Kidney (tissue), 14 donors: ENCODE data around the gene CCSER1. TPM values are rescaled to one million over a fixed set of nuclear protein-coding genes. Genes with fewer than 3 reads are reported as not detected.

Source experiments
- DNase-seq, 5 donors: peaks; one replicate each; pipeline ENCODE4 v3.0.0-alpha.2; 2013 to 2020
- FAIRE-seq: peaks from 2 replicates; lab custom pipeline; 2012; peaks lifted over from hg19 to GRCh38; lab: Jason Lieb, UNC
- H3K27ac ChIP-seq, 2 donors: one replicate each; pipeline ENCODE4 v1.7.0; 2013; ENCODE audit warnings: low read depth in 2 of 2, low read length in 2 of 2, inconsistent platforms in 1 of 2
- H3K27me3 ChIP-seq: one replicate; pipeline ENCODE4 v1.7.1; 2013; ENCODE audit warnings: low read length, inconsistent platforms; ENCODE audit not compliant: control insufficient read depth, insufficient read depth
- H3K36me3 ChIP-seq, 3 donors: one replicate each; pipeline versions ENCODE4 v1.7.0 to v1.7.1; 2013; ENCODE audit warnings: low read length in 3 of 3, control low read depth in 1 of 3, inconsistent platforms in 1 of 3; ENCODE audit not compliant: insufficient read depth in 3 of 3, control insufficient read depth in 2 of 3
- H3K4me1 ChIP-seq, 3 donors: one replicate each; pipeline versions ENCODE4 v1.7.0 to v1.7.1; 2013; ENCODE audit warnings: low read length in 3 of 3, inconsistent platforms in 1 of 3, low read depth in 1 of 3; ENCODE audit not compliant: control insufficient read depth in 2 of 3, insufficient read depth in 2 of 3
- H3K4me3 ChIP-seq, 3 donors: one replicate each; pipeline versions ENCODE4 v1.7.0 to v1.8.1; 2013; ENCODE audit warnings: low read length in 3 of 3, control low read depth in 1 of 3, inconsistent platforms in 1 of 3
- H3K9ac ChIP-seq, 3 donors: one replicate each; pipeline versions ENCODE4 v1.7.0 to v1.7.1; 2013; ENCODE audit warnings: low read length in 3 of 3, control low read depth in 1 of 3, inconsistent platforms in 1 of 3
- H3K9me3 ChIP-seq, 3 donors: one replicate each; pipeline versions ENCODE4 v1.7.0 to v1.7.1; 2013; ENCODE audit warnings: low read length in 3 of 3, control low read depth in 1 of 3, inconsistent platforms in 1 of 3; ENCODE audit not compliant: control insufficient read depth in 2 of 3, insufficient read depth in 1 of 3
- CTCF ChIP-seq: IDR thresholded peaks from 3 replicates; pipeline ENCODE4 v1.5.1; 2012; ENCODE audit warnings: mild to moderate bottlenecking, moderate library complexity, borderline replicate concordance; ENCODE audit not compliant: insufficient read depth; ENCODE audit errors: extremely low read depth
- intact Hi-C: fragments of 100-400 bp; cut with DNase I; formaldehyde crosslinking; loops from one replicate; pipeline ENCODE4 v1.11.1; 2022
- polyA plus RNA-seq: library from polyadenylated mRNA; stranded (reverse); fragments of 350-450 nt; fragmentation: Illumina TruSeq; extraction: RNeasy Lipid Tissue Mini Kit (QIAGEN cat#74804); gene quantifications from one replicate; pipeline ENCODE4 v1.2.3, GENCODE V29; 2014; ENCODE audit warnings: low read depth, low replicate concordance; ENCODE audit not compliant: insufficient read depth
- total RNA-seq: library from RNA; stranded (reverse); fragmentation: NEBNext Ultra II Directional; extraction: Animal tissue kit (Norgen Biotek cat#: 25700); gene quantifications from one replicate; pipeline ENCODE4 v1.2.1, GENCODE V29; 2021
- donor health status: control.
- donor health status: control.
- donor health status: control.
- donor health status: control.
- donor health status: control.
- donor health status: DM: yes; HTN: yes; CAD: no.
- donor health status: Normal renal cell carcinoma (clear cell type).

Gene CCSER1
- total and polyA plus RNA-seq, 2 donors from 2014 or later = 4.2 to 26.8 TPM

- Histone ChIP-seq H3K4me3 (no peak overlapping the region), H3K27ac (no peak overlapping the region), H3K27me3 (no peaks in the 10 kb centered on the region), H3K9me3 (no peaks in the 10 kb centered on the region), H3K36me3 (no peaks in the 10 kb centered on the region), H3K4me1 (no peaks in the 10 kb centered on the region), H3K9ac (no peak overlapping the region)
- intact Hi-C loops = no loop called here
- FAIRE-seq (no peak), DNase-seq (no peak)
- no peak for TF ChIP-seq CTCF
Measured at GRCh38 chr4:90084967-90085295, 42.3 kb upstream of the CCSER1 start.

- Histone ChIP-seq H3K27me3 (no peaks in the 10 kb centered on the region), H3K27ac (no peak overlapping the region), H3K9me3 (no peaks in the 10 kb centered on the region), H3K36me3 (no peaks in the 10 kb centered on the region), H3K9ac (no peak overlapping the region), H3K4me3 (no peak overlapping the region), H3K4me1 (no peaks in the 10 kb centered on the region)
- intact Hi-C loops = no loop called here
- DNase-seq (no peak), FAIRE-seq (no peak)
- no peak for TF ChIP-seq CTCF
Measured at GRCh38 chr4:90093526-90093925, 33.7 kb upstream of the CCSER1 start.

- DNase-seq = no peak
- no peaks in the 10 kb centered on the region for H3K27me3 ChIP-seq
- no peaks in the 10 kb centered on the region for H3K4me1 ChIP-seq
- H3K27ac ChIP-seq = no peak overlapping the region
- intact Hi-C loops = no loop called here
- H3K9ac ChIP-seq = no peak overlapping the region
- no peak for TF ChIP-seq CTCF
- H3K4me3 ChIP-seq = no peak overlapping the region
- H3K9me3 ChIP-seq = no peaks in the 10 kb centered on the region
- H3K36me3 ChIP-seq = no peaks in the 10 kb centered on the region
- no peak for FAIRE-seq
Measured at GRCh38 chr4:90095000-90095399, 32.2 kb upstream of the CCSER1 start.

GRCh38 chr4:90099812-90100211, 27.4 kb upstream of the CCSER1 start:
- H3K9ac ChIP-seq = no peak overlapping the region
- H3K36me3 ChIP-seq = no peaks in the 10 kb centered on the region
- no peak for TF ChIP-seq CTCF
- FAIRE-seq (no peak), DNase-seq (no peak)
- intact Hi-C loops = no loop called here
- no peaks in the 10 kb centered on the region for H3K9me3 ChIP-seq
- H3K27me3 ChIP-seq = no peaks in the 10 kb centered on the region
- H3K27ac ChIP-seq = no peak overlapping the region
- no peaks in the 10 kb centered on the region for H3K4me1 ChIP-seq
- no peak overlapping the region for H3K4me3 ChIP-seq
